ENCODE measurements around the gene PMEPA1.

The PMEPA1 gene

GRCh38 chr20:57711311-57711712, 1.5 kb upstream of the PMEPA1 start:
- DNase-seq (ENCODE audit: low read depth), result no peak

DNA sequence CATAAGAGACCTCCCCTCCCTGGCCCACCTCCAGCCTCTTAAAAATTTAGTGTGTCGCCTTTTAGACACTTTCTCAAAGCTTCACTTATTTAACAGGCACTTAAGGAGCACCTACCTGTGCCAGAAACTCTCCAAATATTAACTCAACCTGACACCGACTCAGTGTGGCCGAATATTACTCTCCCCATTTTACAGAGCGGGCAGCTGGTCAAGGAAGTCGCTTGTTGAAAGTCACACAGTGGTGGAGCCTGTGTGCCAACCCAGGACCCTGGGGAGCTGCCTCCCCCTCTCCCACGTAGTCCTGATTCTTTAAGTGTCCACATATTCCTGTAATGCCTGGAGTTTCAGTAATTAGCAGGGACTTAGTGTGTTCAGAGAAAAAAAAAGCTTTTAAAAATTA, 1.0 kb upstream of the PMEPA1 start:
- DNase-seq (ENCODE audit: low read depth), result no peak

- DNase-seq (ENCODE audit: low read depth), result peak; percentile 29
These were observed 831 bp downstream of the PMEPA1 start for GRCh38 chr20:57708694-57709673.

GRCh38 chr20:57707849-57708693, 1.7 kb downstream of the PMEPA1 start:
- DNase-seq (ENCODE audit: low read depth), result no peak

DNA sequence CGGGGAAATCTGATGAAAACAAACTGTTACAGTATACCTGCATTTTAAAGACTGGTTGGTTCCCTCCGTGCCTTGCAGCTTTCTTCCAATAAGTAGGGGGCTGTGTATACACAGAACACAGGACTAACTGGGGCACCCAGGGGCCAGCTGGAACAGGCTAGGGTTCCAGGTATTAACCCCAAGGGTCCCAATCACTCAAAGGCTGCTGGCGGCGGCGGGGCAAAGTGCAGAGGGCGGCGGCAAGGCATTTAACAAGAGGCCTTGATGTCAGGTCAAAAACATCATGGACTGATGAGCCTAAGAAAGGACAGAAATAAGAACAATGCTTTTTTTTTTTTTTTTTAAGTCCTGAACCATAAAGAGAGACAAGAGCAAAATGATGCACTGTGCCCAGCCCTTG, 2.5 kb downstream of the PMEPA1 start:
- no peak for DNase-seq (ENCODE audit: low read depth)

DNA sequence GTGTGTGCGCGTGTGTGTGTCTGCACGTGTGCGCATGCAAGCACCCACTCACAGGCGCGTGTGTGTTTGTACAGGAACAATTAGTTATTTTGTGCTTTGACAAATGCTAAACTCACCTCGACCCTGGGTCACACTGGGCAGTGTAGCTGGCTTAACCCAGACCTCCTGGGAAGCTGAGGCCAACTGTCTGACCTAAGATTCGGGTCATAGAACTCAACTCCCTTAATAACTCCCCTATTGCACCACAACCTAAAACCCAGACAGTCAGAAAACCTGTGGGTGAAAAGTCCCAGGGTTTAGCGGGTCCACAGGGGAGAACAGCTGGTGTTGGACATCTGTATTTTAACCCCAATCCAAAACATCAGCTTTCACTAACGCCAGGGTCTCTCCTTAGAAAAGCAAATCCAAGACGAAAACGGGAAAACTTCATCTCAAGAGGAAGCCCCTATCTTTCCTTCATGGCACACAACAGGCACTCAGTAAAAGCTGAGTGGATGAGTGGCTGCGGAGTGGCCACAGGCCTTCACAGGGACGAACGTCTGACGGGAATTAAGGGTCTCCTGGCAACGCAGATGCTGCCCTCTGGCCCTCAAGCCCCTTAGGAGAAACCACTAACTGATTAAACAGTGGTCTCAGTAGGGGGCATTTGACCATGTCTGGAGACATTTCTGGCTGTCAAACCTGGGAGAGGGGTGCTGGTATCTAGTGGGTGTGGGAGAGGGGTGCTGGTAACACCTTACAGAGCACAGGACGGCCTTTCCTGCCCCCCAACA, 4.5 kb downstream of the PMEPA1 start:
- no peak for DNase-seq (ENCODE audit: low read depth)

DNA sequence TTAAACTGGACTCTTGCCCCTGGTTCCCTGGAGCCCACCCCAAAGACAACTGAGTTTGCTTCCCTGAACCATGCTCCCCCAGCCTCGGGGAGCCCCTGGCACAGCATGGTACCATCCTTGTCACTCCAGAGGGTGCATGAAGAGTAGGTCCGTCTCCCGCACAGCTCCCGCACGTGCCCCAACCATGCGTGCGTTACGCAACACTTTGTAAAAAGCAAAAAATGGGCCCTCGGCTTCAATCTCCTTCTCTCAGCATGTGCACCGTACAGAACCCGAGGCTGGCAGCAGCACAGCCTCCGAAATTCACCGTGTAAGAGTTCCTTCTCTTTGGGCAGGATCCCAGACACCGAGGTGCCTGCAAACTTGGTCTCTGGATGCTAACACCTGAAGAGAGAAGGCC, 5.6 kb downstream of the PMEPA1 start:
- DNase-seq (ENCODE audit: low read depth), result no peak

GRCh38 chr20:57703013-57703412, 6.8 kb downstream of the PMEPA1 start:
- no peak for DNase-seq (ENCODE audit: low read depth)

DNA sequence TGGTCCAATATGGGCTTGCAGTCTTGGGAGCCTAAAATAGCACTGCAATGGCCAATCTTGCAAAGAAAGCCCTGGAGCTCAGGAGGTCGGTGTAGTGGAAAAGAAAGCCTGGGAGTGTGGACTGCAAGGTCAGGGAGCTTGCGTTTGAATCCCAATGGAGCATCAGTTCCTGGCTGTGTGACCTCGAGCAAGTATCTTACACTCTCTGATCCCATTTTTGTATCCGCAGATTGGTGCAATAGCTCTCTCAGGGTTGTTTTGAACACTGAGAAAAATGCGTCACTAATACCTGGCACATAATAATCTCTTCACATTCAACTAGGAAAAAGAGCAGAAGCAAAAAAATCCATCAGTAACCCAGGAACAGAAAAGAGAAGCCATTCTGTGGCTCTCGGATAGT, 7.3 kb downstream of the PMEPA1 start:
- no peak for DNase-seq (ENCODE audit: low read depth)

DNA sequence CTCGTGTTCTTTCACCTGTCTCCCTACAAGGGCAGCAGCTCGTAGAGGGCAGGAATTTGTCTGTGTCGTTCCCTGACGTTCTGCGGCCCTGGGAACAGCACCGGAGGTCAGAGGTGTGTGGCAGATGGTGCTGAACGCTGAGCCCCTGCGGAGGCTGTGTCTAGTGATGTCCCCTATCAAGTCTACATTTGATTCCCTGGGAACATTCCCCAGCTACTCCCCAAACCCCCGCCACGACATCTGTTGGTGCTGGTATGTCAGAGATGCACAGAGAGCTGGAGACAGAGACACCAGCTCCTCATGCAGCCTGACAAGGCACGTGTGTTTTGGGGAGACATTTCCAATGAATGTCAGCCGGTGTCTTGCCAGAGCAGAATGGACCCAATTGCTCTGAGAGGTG, 7.7 kb downstream of the PMEPA1 start:
- no peak for DNase-seq (ENCODE audit: low read depth)

DNA sequence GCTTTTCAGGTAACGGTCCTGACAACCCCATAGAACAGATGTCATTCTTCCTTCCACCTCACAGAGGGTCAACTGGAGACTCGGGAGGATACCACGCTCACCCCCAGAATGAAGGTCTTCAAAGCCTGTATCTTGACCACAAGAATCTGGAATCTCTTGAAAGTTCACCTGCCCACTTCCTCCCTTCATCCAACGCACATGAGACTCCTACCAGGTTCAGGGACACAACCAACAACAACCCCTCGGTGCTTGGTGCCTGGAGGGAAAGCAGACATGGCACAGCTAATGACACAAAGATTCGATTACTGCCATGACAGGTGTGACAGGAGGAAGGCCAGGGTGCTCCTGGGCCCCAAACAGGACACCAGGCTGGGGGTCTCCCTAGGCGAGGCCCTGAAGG, 8.2 kb downstream of the PMEPA1 start:
- DNase-seq (ENCODE audit: low read depth), result no peak

GRCh38 chr20:57701090-57701489, 8.7 kb downstream of the PMEPA1 start:
- DNase-seq (ENCODE audit: low read depth), result no peak

DNA sequence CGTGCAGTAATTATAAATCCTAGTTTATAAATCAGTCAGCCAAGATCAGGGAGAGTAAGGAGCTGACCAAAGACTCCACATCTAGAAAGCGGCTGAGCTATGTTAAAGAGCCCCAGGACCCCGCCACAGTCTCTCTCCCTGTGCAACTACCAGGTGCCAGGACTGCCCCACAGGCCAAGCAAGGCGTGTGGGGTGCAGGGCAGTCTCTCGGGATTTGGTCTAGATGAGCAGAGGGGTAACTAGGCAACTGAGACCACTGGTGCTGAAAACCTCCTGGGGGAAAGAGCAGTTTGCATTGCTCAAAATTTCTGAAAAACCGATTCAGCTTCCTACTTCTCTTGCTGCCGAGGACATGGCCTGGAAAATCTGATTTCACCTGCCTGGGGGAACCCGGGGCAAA, 10.4 kb downstream of the PMEPA1 start:
- DNase-seq (ENCODE audit: low read depth), result no peak

DNA sequence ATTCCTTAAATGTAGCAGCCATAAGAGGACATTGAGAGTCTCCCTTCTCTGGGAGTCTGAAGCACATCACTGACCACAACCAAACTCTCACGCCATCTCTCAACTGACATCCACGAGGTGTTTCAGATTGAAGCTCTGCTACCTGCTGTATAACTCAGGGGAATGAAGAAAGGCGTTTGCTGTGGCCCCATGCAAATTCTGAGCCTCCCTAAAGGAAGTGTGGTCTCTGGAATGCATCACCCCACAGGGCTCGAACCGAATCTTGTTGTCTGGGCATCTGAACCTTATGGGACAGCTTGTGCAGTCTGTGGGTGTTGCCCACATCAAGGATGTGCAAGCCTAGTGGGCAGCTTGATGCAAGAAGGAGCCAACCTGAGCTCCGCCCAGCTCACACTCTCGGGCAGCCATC, 10.9 kb downstream of the PMEPA1 start:
- DNase-seq (ENCODE audit: low read depth), result peak; percentile 40

GRCh38 chr20:57698116-57698866, 11.5 kb downstream of the PMEPA1 start:
- peak; percentile 99 for DNase-seq (ENCODE audit: low read depth)

DNA sequence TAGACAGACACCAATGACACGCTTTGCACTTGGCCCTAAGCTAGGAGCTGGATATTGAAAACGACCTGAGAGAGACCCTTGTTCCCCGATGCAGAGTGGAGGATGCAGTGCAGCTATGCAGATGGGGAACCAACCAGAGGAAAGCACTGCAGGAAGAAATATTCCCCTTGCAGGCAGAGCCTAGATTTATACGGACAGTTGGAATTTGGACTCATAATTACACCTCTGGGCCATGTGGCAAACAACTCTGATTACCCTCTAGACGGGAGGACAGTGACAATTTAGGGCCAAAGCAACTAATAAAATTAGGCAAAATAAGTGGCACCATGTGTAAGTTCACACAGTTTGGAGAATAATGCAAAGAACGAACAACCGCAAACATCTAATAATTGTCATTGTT, 12.3 kb downstream of the PMEPA1 start:
- no peak for DNase-seq (ENCODE audit: low read depth)

- DNase-seq (ENCODE audit: low read depth), result no peak
These were observed 13.3 kb downstream of the PMEPA1 start for GRCh38 chr20:57696401-57696961.

DNA sequence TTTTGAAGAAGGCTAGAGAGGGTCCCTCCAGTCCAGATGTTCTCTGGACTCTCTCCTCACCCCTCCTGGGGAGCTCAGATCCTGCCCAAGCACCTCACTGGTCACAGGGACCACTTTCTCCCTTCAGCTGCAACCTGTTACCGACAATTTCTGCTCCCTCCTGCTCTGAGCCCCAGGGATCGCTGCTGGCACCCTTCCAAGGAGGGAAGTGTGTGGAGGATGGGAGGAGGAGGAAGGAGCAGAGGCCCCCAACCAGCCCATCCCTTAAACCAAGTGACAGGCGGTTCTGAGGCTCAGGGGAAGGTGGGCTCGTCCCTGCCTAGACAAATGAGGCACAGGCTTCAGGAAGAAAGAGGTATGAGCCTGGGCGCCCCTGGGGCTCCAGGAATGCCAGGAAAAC, 13.9 kb downstream of the PMEPA1 start:
- no peak for DNase-seq (ENCODE audit: low read depth)

- DNase-seq (ENCODE audit: low read depth), result no peak
These were observed 14.8 kb downstream of the PMEPA1 start for GRCh38 chr20:57695012-57695411.

GRCh38 chr20:57694481-57694880, 15.3 kb downstream of the PMEPA1 start:
- no peak for DNase-seq (ENCODE audit: low read depth)

GRCh38 chr20:57693670-57694329, 16.0 kb downstream of the PMEPA1 start:
- no peak for DNase-seq (ENCODE audit: low read depth)

All from EH (cell line).